Osteoblast (primary cell): Measurements from ENCODE around the gene VGLL4. TPM values are rescaled to one million over a fixed set of nuclear protein-coding genes. Genes with fewer than 3 reads are reported as not detected.

Experiments
- DNase-seq: peaks from one replicate; pipeline ENCODE4 v3.0.0; 2011; ENCODE audit warnings: low spot score, mixed read lengths; ENCODE audit not compliant: insufficient read length; ENCODE audit errors: missing footprints
- H2AFZ ChIP-seq: 2 replicates; pipeline ENCODE4 v1.6.0; 2011; ENCODE audit warnings: mild to moderate bottlenecking, low read length
- H3K27ac ChIP-seq: 2 replicates; pipeline ENCODE4 v1.5.1; 2011; ENCODE audit warnings: mild to moderate bottlenecking, low read depth, low read length, moderate library complexity
- H3K27me3 ChIP-seq: 2 replicates; pipeline ENCODE4 v1.6.0; 2012; ENCODE audit warnings: mild to moderate bottlenecking, control low read depth, inconsistent platforms, low read length, moderate library complexity; ENCODE audit not compliant: insufficient read depth
- H3K36me3 ChIP-seq: 2 replicates; pipeline ENCODE4 v1.5.1; 2011; ENCODE audit warnings: mild to moderate bottlenecking, low read length, control low read depth, moderate library complexity; ENCODE audit not compliant: insufficient read depth
- H3K4me1 ChIP-seq: 2 replicates; pipeline ENCODE4 v1.5.1; 2011; ENCODE audit warnings: mild to moderate bottlenecking, low read length, control low read depth, moderate library complexity; ENCODE audit not compliant: insufficient read depth
- H3K4me2 ChIP-seq: 2 replicates; pipeline ENCODE4 v1.6.0; 2011; ENCODE audit warnings: mild to moderate bottlenecking, low read length; ENCODE audit not compliant: insufficient read depth
- H3K4me3 ChIP-seq: fragments of 200-600 bp; sonication (generic); 3 replicates; pipeline ENCODE4 v1.5.1; 2012; ENCODE audit warnings: mild to moderate bottlenecking, low read length, inconsistent platforms; ENCODE audit not compliant: insufficient read depth
- H3K79me2 ChIP-seq: 2 replicates; pipeline ENCODE4 v1.6.0; 2012; ENCODE audit warnings: mild to moderate bottlenecking, low read length, control low read depth, inconsistent platforms; ENCODE audit not compliant: insufficient read depth
- H3K9me3 ChIP-seq: 2 replicates; pipeline ENCODE4 v1.5.1; 2011; ENCODE audit warnings: low read depth, low read length, control low read depth
- H4K20me1 ChIP-seq: 2 replicates; pipeline ENCODE4 v1.6.0; 2012; ENCODE audit warnings: mild to moderate bottlenecking, low read length, control low read depth; ENCODE audit not compliant: insufficient read depth
- total RNA-seq: library from RNA; depleted of rRNA; stranded (reverse); fragments of >200 nt; gene quantifications from 2 replicates; pipeline ENCODE4 v1.2.3, GENCODE V29; 2012
- TF ChIP-seq, protein P1 (sequence below): IDR thresholded peaks from 2 replicates; pipeline ENCODE4 v1.5.1; 2011; ENCODE audit warnings: mild to moderate bottlenecking, low read depth, low read length, moderate library complexity; ENCODE audit errors: extremely low read depth

The VGLL4 gene
- total RNA-seq, 1 donor, result 68.8 TPM

GRCh38 chr3:11629716-11630115, 14.0 kb downstream of the VGLL4 start:
- H3K4me3 ChIP-seq, result peak overlapping the region; percentile 22
- H3K36me3 ChIP-seq, result peaks cover 2% of the 10 kb centered on the region
- no peaks in the 10 kb centered on the region for H3K9me3 ChIP-seq
- TF ChIP-seq, protein P1, sequence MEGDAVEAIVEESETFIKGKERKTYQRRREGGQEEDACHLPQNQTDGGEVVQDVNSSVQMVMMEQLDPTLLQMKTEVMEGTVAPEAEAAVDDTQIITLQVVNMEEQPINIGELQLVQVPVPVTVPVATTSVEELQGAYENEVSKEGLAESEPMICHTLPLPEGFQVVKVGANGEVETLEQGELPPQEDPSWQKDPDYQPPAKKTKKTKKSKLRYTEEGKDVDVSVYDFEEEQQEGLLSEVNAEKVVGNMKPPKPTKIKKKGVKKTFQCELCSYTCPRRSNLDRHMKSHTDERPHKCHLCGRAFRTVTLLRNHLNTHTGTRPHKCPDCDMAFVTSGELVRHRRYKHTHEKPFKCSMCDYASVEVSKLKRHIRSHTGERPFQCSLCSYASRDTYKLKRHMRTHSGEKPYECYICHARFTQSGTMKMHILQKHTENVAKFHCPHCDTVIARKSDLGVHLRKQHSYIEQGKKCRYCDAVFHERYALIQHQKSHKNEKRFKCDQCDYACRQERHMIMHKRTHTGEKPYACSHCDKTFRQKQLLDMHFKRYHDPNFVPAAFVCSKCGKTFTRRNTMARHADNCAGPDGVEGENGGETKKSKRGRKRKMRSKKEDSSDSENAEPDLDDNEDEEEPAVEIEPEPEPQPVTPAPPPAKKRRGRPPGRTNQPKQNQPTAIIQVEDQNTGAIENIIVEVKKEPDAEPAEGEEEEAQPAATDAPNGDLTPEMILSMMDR, result no peak
- H3K79me2 ChIP-seq, result peaks cover 100% of the 10 kb centered on the region
- peak overlapping the region; percentile 95 for H3K27ac ChIP-seq
- H4K20me1 ChIP-seq, result peaks cover 45% of the 10 kb centered on the region
- H3K4me1 ChIP-seq, result peaks cover 34% of the 10 kb centered on the region
- no peaks in the 10 kb centered on the region for H3K27me3 ChIP-seq
- H3K4me2 ChIP-seq, result peak overlapping the region; percentile 72
- peak; percentile 76 for DNase-seq
- H2AFZ ChIP-seq, result no peak overlapping the region

- no peak overlapping the region for H3K27ac ChIP-seq
- H3K4me3 ChIP-seq, result no peak overlapping the region
- H3K79me2 ChIP-seq, result peaks cover 100% of the 10 kb centered on the region
- TF ChIP-seq, protein P1, result no peak
- H4K20me1 ChIP-seq, result peaks cover 46% of the 10 kb centered on the region
- H2AFZ ChIP-seq, result no peak overlapping the region
- peaks cover 31% of the 10 kb centered on the region for H3K4me1 ChIP-seq
- peaks cover 6% of the 10 kb centered on the region for H3K36me3 ChIP-seq
- DNase-seq, result no peak
- no peaks in the 10 kb centered on the region for H3K9me3 ChIP-seq
- no peak overlapping the region for H3K4me2 ChIP-seq
- H3K27me3 ChIP-seq, result no peaks in the 10 kb centered on the region
These were observed 16.1 kb downstream of the VGLL4 start for GRCh38 chr3:11627612-11628011.

- DNase-seq, result no peak
- TF ChIP-seq, protein P1, result no peak
- H4K20me1 ChIP-seq, result peaks cover 48% of the 10 kb centered on the region
These were observed 17.6 kb downstream of the VGLL4 start for GRCh38 chr3:11626084-11626463.

DNA sequence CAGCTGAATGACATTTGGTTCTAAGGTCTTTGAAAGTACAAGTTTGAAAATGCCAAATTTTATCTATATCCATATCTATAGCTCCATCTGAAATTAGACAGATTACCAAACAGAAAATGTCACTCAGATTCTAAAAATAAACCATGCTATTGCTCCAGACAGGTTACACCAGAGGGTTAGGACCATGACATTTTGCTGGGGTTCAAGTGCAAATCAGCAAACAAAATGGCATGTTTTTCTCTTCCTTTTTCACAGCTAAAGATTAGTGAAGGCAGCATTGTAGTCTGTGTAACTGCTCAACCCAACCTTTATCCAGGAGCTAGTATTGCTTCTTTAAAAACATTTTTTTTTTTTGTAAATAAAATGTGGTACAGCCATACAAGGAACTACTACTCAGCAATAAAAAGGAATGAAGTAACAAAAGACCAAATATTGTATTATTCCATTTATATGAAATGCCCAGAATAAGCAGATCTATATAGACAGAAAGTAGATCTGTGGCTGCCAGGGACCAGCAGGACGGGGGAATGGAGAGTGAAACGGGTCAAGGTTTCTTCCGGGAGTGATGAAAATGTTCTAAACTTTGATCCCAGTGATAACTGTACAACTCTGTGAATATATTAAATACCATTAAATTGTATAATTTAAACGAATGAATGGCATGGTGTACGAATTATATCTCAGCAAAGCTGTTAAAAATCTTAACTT, 18.2 kb downstream of the VGLL4 start:
- H2AFZ ChIP-seq, result no peak overlapping the region
- no peak overlapping the region for H3K4me3 ChIP-seq
- H3K27me3 ChIP-seq, result no peaks in the 10 kb centered on the region
- no peak overlapping the region for H3K27ac ChIP-seq
- no peaks in the 10 kb centered on the region for H3K9me3 ChIP-seq
- H3K79me2 ChIP-seq, result peaks cover 100% of the 10 kb centered on the region
- H3K4me2 ChIP-seq, result no peak overlapping the region
- DNase-seq, result no peak
- H4K20me1 ChIP-seq, result peaks cover 53% of the 10 kb centered on the region
- peaks cover 6% of the 10 kb centered on the region for H3K36me3 ChIP-seq
- peaks cover 28% of the 10 kb centered on the region for H3K4me1 ChIP-seq
- TF ChIP-seq, protein P1, result no peak

More at GRCh38 chr3:11626084-11626463, 17.6 kb downstream of the VGLL4 start:
- no peaks in the 10 kb centered on the region for H3K9me3 ChIP-seq
- H3K27me3 ChIP-seq, result no peaks in the 10 kb centered on the region
- peaks cover 100% of the 10 kb centered on the region for H3K79me2 ChIP-seq
- H3K4me2 ChIP-seq, result no peak overlapping the region
- peaks cover 31% of the 10 kb centered on the region for H3K4me1 ChIP-seq
- peak overlapping the region; percentile 15 for H3K27ac ChIP-seq
- H3K36me3 ChIP-seq, result peaks cover 6% of the 10 kb centered on the region
- no peak overlapping the region for H2AFZ ChIP-seq
- H3K4me3 ChIP-seq, result no peak overlapping the region
